A549 (cell line): ENCODE data around the gene WASF2.

Source experiments
- CEBPB ChIP-seq, 2 experiments: fragments of >200 bp in 1 of 2; sonication (Bioruptor Twin) in 1 of 2; formaldehyde crosslinking in 1 of 2; IDR thresholded peaks; 2 replicates each; pipeline ENCODE4 v1.6.1; 2012 to 2016
- EP300 ChIP-seq, 2 experiments: fragments of >200 bp; sonication (Bioruptor Twin); formaldehyde crosslinking; IDR thresholded peaks; 2 replicates in 1 of 2; 3 replicates in 1 of 2; pipeline ENCODE4 v1.6.1; 2016 to 2017
- REST ChIP-seq: fragments of 200-600 bp; sonication (generic); IDR thresholded peaks from 2 replicates; pipeline ENCODE4 v1.6.1; 2016; ENCODE audit warnings: antibody characterized with exemption, mild to moderate bottlenecking, moderate library complexity
- SMC3 ChIP-seq: fragments of >200 bp; sonication (Bioruptor Twin); formaldehyde crosslinking; IDR thresholded peaks from 3 replicates; pipeline ENCODE4 v1.6.1; 2018; ENCODE audit warnings: inconsistent platforms
- ZSCAN20 ChIP-seq: fragments of 250-450 bp; sonication (Bioruptor Pico); IDR thresholded peaks from 2 replicates; pipeline ENCODE4 v1.8.0; 2022; ENCODE audit warnings: mild to moderate bottlenecking, moderate library complexity

- TF ChIP-seq EP300 (IDR thresholded peaks at IDR 0.05): no peak
- TF ChIP-seq CEBPB (IDR thresholded peaks at IDR 0.05): no peak
- TF ChIP-seq REST: no peak
- no peak for TF ChIP-seq ZSCAN20
- TF ChIP-seq SMC3: no peak
Measured at GRCh38 chr1:27380224-27380623, 109.7 kb downstream of the WASF2 start.
